Body of pancreas (tissue), 4 donors: ENCODE measurements around the gene COX4I2. TPM values are rescaled to one million over a fixed set of nuclear protein-coding genes. Genes with fewer than 3 reads are reported as not detected.

Experiments
- ATAC-seq: fragments of 150-250 bp; one replicate; pipeline ENCODE4 v1.9.1; 2016
- DNase-seq, 4 donors: peaks; one replicate each; pipeline ENCODE4 v3.0.0-alpha.2; 2019
- H3K27ac ChIP-seq, 4 donors: fragments of 200-600 bp; sonication (generic); 1 replicate in 3 of 4; 2 replicates in 1 of 4; pipeline versions ENCODE4 v1.5.1 to v1.6.1; 2016 to 2019; ENCODE audit warnings: mild to moderate bottlenecking in 1 of 4, mixed read lengths in 1 of 4, moderate library complexity in 1 of 4
- H3K27me3 ChIP-seq, 2 donors: fragments of 200-600 bp; sonication (generic); one replicate each; pipeline ENCODE4 v1.6.0; 2016; ENCODE audit warnings: mild to moderate bottlenecking in 1 of 2
- H3K36me3 ChIP-seq, 2 donors: fragments of 200-600 bp; sonication (generic); replicated peaks in 1 of 2; 2 replicates each; pipeline ENCODE4 v1.5.1; 2016; ENCODE audit warnings: low read depth in 2 of 2; ENCODE audit not compliant: insufficient read depth in 1 of 2
- H3K4me1 ChIP-seq: fragments of 200-600 bp; sonication (generic); one replicate; pipeline ENCODE4 v1.6.0; 2016
- H3K4me3 ChIP-seq, 2 donors: fragments of 200-600 bp; sonication (generic); 1 replicate in 1 of 2; 2 replicates in 1 of 2; pipeline ENCODE4 v1.5.1; 2016 to 2019
- H3K9me3 ChIP-seq, 3 donors: fragments of 200-600 bp; sonication (generic); 1 replicate in 2 of 3; 2 replicates in 1 of 3; pipeline ENCODE4 v1.5.1; 2016
- POLR2A ChIP-seq, 3 donors: fragments of 450-650 bp; IDR thresholded peaks; one replicate each; pipeline ENCODE4 v1.6.1; 2016; ENCODE audit warnings: antibody characterized with exemption in 3 of 3, mild to moderate bottlenecking in 2 of 3
- WGBS, 2 donors: methylation state at CpG; one replicate each; pipeline ENCODE4 v1.1.5; 2017; 5-methylcytosine and 5-hydroxymethylcytosine counted together
- intact Hi-C: fragments of 100-400 bp; cut with DNase I; formaldehyde crosslinking; loops from one replicate; pipeline ENCODE4 v1.15.1; 2023
- total RNA-seq, 2 donors: library from RNA; depleted of rRNA; stranded (reverse); fragments of >200 nt; gene quantifications; one replicate each; pipeline ENCODE4 v1.1.0, GENCODE V29; 2016
- TF ChIP-seq, protein P1 (sequence below), 7 experiments: fragments of 450-650 bp in 4 of 7; fragments of 200-600 bp in 3 of 7; sonication (generic) in 3 of 7; IDR thresholded peaks; one replicate each; pipeline ENCODE4 v1.5.1; 2016 to 2019; ENCODE audit warnings: antibody characterized with exemption in 7 of 7

The COX4I2 gene
- total RNA-seq, 2 donors from 2014 or later = not detected

DNA sequence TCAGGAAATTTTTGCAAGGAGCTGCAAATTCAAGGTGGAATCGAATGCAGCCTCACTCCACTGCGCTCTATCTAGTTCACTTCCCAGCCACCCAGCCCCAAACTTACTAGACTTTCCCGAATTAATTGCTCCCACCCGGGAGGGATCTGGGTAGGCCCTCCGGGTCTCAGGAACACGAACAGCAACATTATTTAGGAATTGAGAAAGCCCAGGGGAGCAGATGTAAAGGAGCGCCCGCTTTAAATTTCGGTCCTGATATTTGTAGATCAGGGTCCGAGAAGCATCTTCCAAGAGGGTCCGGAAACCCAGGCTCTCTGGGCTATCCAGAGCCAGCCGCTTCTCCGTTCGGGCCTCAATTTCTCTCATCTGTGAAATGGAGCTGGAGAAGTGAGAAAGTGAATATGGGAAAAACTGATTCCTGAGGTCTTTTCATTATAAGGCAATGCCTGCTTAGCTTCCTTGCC is 33.1 kb upstream of the COX4I2 start:
- DNase-seq (no peak), ATAC-seq (peak; percentile 5)
- H3K9me3 ChIP-seq = no peaks in the 10 kb centered on the region
- H3K4me1 ChIP-seq = peaks cover 61% of the 10 kb centered on the region
- no peaks in the 10 kb centered on the region for H3K36me3 ChIP-seq
- H3K27ac ChIP-seq = peak overlapping the region; percentile 44 to 76 (median 66)
- no peaks in the 10 kb centered on the region for H3K27me3 ChIP-seq
- TF ChIP-seq, protein P1, sequence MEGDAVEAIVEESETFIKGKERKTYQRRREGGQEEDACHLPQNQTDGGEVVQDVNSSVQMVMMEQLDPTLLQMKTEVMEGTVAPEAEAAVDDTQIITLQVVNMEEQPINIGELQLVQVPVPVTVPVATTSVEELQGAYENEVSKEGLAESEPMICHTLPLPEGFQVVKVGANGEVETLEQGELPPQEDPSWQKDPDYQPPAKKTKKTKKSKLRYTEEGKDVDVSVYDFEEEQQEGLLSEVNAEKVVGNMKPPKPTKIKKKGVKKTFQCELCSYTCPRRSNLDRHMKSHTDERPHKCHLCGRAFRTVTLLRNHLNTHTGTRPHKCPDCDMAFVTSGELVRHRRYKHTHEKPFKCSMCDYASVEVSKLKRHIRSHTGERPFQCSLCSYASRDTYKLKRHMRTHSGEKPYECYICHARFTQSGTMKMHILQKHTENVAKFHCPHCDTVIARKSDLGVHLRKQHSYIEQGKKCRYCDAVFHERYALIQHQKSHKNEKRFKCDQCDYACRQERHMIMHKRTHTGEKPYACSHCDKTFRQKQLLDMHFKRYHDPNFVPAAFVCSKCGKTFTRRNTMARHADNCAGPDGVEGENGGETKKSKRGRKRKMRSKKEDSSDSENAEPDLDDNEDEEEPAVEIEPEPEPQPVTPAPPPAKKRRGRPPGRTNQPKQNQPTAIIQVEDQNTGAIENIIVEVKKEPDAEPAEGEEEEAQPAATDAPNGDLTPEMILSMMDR (IDR thresholded peaks at IDR 0.05) = no peak
- TF ChIP-seq POLR2A (IDR thresholded peaks at IDR 0.05) = no peak
- intact Hi-C loops = no loop called here
- WGBS, 2 donors = 1 to 3% methylated on average over 14 of the region's 14 CpGs
- H3K4me3 ChIP-seq = no peak overlapping the region

DNA sequence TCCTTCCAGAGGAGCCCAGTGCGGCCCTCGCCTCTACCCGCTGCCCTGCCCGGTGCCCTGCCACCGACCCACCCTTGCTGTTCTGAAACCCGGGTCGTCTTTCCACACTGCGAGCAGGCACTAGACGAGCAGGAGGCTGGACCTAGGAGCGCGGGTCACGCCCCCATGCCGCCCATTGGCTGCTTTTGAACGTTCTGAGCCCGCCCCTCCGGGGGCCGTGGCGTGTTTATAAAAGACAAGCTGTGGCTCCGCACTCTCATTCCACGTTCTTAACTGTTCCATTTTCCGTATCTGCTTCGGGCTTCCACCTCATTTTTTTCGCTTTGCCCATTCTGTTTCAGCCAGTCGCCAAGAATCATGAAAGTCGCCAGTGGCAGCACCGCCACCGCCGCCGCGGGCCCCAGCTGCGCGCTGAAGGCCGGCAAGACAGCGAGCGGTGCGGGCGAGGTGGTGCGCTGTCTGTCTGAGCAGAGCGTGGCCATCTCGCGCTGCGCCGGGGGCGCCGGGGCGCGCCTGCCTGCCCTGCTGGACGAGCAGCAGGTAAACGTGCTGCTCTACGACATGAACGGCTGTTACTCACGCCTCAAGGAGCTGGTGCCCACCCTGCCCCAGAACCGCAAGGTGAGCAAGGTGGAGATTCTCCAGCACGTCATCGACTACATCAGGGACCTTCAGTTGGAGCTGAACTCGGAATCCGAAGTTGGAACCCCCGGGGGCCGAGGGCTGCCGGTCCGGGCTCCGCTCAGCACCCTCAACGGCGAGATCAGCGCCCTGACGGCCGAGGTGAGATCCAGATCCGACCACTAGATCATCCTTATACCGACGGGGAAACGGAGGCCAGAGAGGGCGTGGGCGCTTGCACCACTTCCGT is 32.4 kb upstream of the COX4I2 start, which contains the start of gene ID1:
Gene ID1 (plus strand): TSS at position 259 of the 871 bp plus-strand sequence. CDS start 99 bp downstream, at position 358.
- intact Hi-C loops = no loop called here
- peak; percentile 94 to 95 (median 94) for DNase-seq
- 0 to 4% methylated on average over 27 to 70 of the region's 74 CpGs for WGBS, 2 donors
- H3K4me3 ChIP-seq = peak within 1 kb of the TSS; percentile 31 to 51
- no peaks in the 10 kb centered on the region for H3K36me3 ChIP-seq
- H3K27ac ChIP-seq = peak within 1 kb of the TSS; percentile 68 to 82 (median 74)
- H3K4me1 ChIP-seq = peaks cover 62% of the 10 kb centered on the region
- ATAC-seq = peak; percentile 83
- no peaks in the 10 kb centered on the region for H3K27me3 ChIP-seq
- TF ChIP-seq POLR2A (IDR thresholded peaks at IDR 0.05) = peak; percentile 89 to 98 (median 98)
- TF ChIP-seq, protein P1 (IDR thresholded peaks at IDR 0.05) = no peak
- H3K9me3 ChIP-seq = no peaks in the 10 kb centered on the region

DNA sequence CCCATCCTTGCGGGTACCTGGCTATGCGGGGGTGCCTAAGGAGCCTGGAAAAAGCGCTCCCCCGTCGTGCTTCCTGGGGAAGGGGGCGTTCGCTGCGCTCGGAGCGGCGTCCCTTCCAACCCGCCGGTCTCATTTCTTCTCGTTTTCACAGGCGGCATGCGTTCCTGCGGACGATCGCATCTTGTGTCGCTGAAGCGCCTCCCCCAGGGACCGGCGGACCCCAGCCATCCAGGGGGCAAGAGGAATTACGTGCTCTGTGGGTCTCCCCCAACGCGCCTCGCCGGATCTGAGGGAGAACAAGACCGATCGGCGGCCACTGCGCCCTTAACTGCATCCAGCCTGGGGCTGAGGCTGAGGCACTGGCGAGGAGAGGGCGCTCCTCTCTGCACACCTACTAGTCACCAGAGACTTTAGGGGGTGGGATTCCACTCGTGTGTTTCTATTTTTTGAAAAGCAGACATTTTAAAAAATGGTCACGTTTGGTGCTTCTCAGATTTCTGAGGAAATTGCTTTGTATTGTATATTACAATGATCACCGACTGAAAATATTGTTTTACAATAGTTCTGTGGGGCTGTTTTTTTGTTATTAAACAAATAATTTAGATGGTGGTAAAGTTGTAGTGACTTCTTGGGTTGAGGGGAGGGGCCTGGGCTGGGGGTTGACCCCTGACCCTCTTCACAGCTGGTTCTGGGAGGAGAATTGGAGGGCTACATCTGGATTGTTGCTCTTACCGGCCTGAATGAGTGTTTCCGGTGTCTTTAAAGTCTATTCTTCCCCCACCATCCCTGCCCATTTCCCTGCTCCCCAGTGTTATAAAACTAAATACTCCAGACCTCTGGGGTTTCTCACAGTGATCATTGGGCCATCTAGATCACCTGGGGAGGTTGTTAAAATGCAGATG is 31.6 kb upstream of the COX4I2 start:
- no peak for DNase-seq
- H3K27me3 ChIP-seq = no peaks in the 10 kb centered on the region
- intact Hi-C loops = no loop called here

DNA sequence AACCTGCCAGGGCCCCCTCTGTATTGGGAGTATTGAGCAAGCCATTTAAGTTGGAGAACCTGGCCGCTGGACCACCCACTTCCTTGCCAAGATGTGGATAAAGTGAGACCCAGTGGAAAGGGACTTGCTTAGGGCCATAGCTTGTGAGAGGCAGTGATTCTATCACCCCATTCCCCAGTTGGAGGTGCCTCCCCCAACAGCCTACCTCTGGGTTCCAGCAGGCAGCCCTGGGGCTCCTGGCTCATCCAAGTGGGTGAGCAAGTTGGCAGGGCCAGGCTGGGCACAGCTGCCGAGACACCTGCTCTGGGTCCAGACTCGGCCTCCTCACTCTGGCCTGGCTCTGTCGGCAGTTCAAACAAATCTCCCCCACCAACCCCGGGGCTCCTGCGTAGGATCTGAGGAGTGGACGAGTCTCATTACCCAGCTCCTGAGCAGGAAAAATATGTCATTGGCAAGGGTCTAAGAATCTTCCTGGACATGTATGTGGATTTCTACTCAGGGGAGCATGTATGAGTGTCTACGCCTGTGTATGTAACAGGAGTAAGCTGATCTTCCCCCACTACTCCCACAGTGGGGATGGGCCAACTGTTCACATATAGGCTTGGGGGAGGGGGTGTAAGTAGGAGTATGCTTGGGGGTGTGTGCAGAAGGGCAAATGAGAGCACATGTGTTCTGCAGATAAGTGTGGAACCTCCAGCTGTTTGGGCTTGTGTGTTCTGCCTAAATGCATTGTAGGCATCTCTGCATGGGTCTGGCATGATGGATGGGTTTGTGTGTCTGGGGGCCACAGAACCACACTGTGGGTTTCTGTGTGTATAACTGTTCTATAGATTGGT is 30.7 kb upstream of the COX4I2 start:
- peaks cover 73% of the 10 kb centered on the region for H3K4me1 ChIP-seq
- 75 to 88% methylated on average over 5 to 8 of the region's 8 CpGs for WGBS, 2 donors

More for the DNA sequence above, 31.6 kb upstream of the COX4I2 start:
- TF ChIP-seq, protein P1 (IDR thresholded peaks at IDR 0.05) = no peak
- no peak for TF ChIP-seq POLR2A (IDR thresholded peaks at IDR 0.05)
- H3K4me1 ChIP-seq = peaks cover 71% of the 10 kb centered on the region
- peak overlapping the region; percentile 31 to 51 for H3K4me3 ChIP-seq
- 20 to 57% methylated on average over 7 to 39 of the region's 39 CpGs for WGBS, 2 donors
- ATAC-seq = no peak
- H3K27ac ChIP-seq = peak overlapping the region; percentile 68 to 82 (median 74)
- no peaks in the 10 kb centered on the region for H3K9me3 ChIP-seq
- no peaks in the 10 kb centered on the region for H3K36me3 ChIP-seq

More for the DNA sequence above, 30.7 kb upstream of the COX4I2 start:
- no peak for ATAC-seq
- no peaks in the 10 kb centered on the region for H3K36me3 ChIP-seq
- H3K27me3 ChIP-seq = no peaks in the 10 kb centered on the region
- DNase-seq = no peak
- no peak overlapping the region for H3K4me3 ChIP-seq
- intact Hi-C loops = no loop called here
- H3K27ac ChIP-seq = peak overlapping the region; percentile 52 to 82 (median 74)
- no peaks in the 10 kb centered on the region for H3K9me3 ChIP-seq
- TF ChIP-seq, protein P1 (IDR thresholded peaks at IDR 0.05) = no peak
- TF ChIP-seq POLR2A (IDR thresholded peaks at IDR 0.05) = peak in 2 of 3 donors; percentile 26 to 46
